ENCODE data around the gene EYS.
A peak's percentile ranks its signal among the peaks of the same experiment; 100 is the strongest.

Gene EYS

GRCh38 chr6:64023693-64024092 lies 1683.3 kb downstream of the EYS start:
- no peak for TF ChIP-seq CTCF (IDR thresholded peaks at IDR 0.05)

- TF ChIP-seq CTCF (IDR thresholded peaks at IDR 0.05), result no peak
Observed at GRCh38 chr6:64014595-64014994, 1692.4 kb downstream of the EYS start.

- no peak for TF ChIP-seq CTCF (IDR thresholded peaks at IDR 0.05)
Observed at GRCh38 chr6:64013011-64013410, 1694.0 kb downstream of the EYS start.

- peak; percentile 70 for TF ChIP-seq CTCF (IDR thresholded peaks at IDR 0.05)
Observed at GRCh38 chr6:64012351-64013001, 1694.5 kb downstream of the EYS start.

- TF ChIP-seq CTCF (IDR thresholded peaks at IDR 0.05), result no peak
Observed at GRCh38 chr6:64010666-64011065, 1696.4 kb downstream of the EYS start.

- TF ChIP-seq CTCF (IDR thresholded peaks at IDR 0.05), result no peak
Observed at GRCh38 chr6:64010010-64010409, 1697.0 kb downstream of the EYS start.

GRCh38 chr6:64006246-64006645 lies 1700.8 kb downstream of the EYS start:
- TF ChIP-seq CTCF (IDR thresholded peaks at IDR 0.05), result no peak

All from LNCAP (cell line).